ENCODE measurements around the gene FAM114A1.

The FAM114A1 gene

GRCh38 chr4:38891051-38891983 lies 23.7 kb downstream of the FAM114A1 start:
- TF ChIP-seq CTCF (IDR thresholded peaks at IDR 0.05) = no peak
- Histone ChIP-seq H3K9me3 (ENCODE audit: control insufficient read depth, low read length) (no peaks in the 10 kb centered on the region), H3K36me3 (ENCODE audit: control insufficient read depth, insufficient read depth, low read length) (no peaks in the 10 kb centered on the region), H3K4me3 (ENCODE audit: low read depth, low read length) (no peak overlapping the region), H3K79me2 (no peaks in the 10 kb centered on the region), H3K4me2 (ENCODE audit: low read length) (no peak overlapping the region), H3K4me1 (no peaks in the 10 kb centered on the region), H3K9ac (no peak overlapping the region), H3K27ac (no peak overlapping the region), H2AFZ (no peak overlapping the region), H3K27me3 (ENCODE audit: control insufficient read depth, insufficient read depth, low read length) (no peaks in the 10 kb centered on the region)

- H3K4me3 ChIP-seq (ENCODE audit: low read depth, low read length) = no peak overlapping the region
- no peaks in the 10 kb centered on the region for H3K79me2 ChIP-seq
- H3K27me3 ChIP-seq (ENCODE audit: control insufficient read depth, insufficient read depth, low read length) = no peaks in the 10 kb centered on the region
- no peaks in the 10 kb centered on the region for H3K4me1 ChIP-seq
- H3K9me3 ChIP-seq (ENCODE audit: control insufficient read depth, low read length) = no peaks in the 10 kb centered on the region
- no peaks in the 10 kb centered on the region for H3K36me3 ChIP-seq (ENCODE audit: control insufficient read depth, insufficient read depth, low read length)
- no peak for TF ChIP-seq CTCF (IDR thresholded peaks at IDR 0.05)
- no peak overlapping the region for H2AFZ ChIP-seq
- H3K4me2 ChIP-seq (ENCODE audit: low read length) = no peak overlapping the region
- no peak overlapping the region for H3K9ac ChIP-seq
- no peak overlapping the region for H3K27ac ChIP-seq
Measured at GRCh38 chr4:38894322-38894982, 26.8 kb downstream of the FAM114A1 start.

- Histone ChIP-seq H3K27ac (no peak overlapping the region), H3K36me3 (ENCODE audit: control insufficient read depth, insufficient read depth, low read length) (no peaks in the 10 kb centered on the region)
Measured at GRCh38 chr4:38896940-38897339, 29.3 kb downstream of the FAM114A1 start.

GRCh38 chr4:38898245-38898644 lies 30.6 kb downstream of the FAM114A1 start:
- H3K27me3 ChIP-seq (ENCODE audit: control insufficient read depth, insufficient read depth, low read length) = no peaks in the 10 kb centered on the region
- no peak overlapping the region for H3K4me2 ChIP-seq (ENCODE audit: low read length)
- H3K9me3 ChIP-seq (ENCODE audit: control insufficient read depth, low read length) = no peaks in the 10 kb centered on the region
- H3K4me1 ChIP-seq = no peaks in the 10 kb centered on the region
- no peak overlapping the region for H3K4me3 ChIP-seq (ENCODE audit: low read depth, low read length)
- no peaks in the 10 kb centered on the region for H3K36me3 ChIP-seq (ENCODE audit: control insufficient read depth, insufficient read depth, low read length)
- no peak overlapping the region for H2AFZ ChIP-seq
- H3K79me2 ChIP-seq = no peaks in the 10 kb centered on the region
- TF ChIP-seq CTCF (IDR thresholded peaks at IDR 0.05) = no peak
- H3K9ac ChIP-seq = no peak overlapping the region
- no peak overlapping the region for H3K27ac ChIP-seq

More at GRCh38 chr4:38896940-38897339, 29.3 kb downstream of the FAM114A1 start:
- Histone ChIP-seq H3K79me2 (no peaks in the 10 kb centered on the region), H2AFZ (no peak overlapping the region), H3K27me3 (ENCODE audit: control insufficient read depth, insufficient read depth, low read length) (no peaks in the 10 kb centered on the region), H3K4me1 (no peaks in the 10 kb centered on the region), H3K9ac (no peak overlapping the region), H3K4me2 (ENCODE audit: low read length) (no peak overlapping the region), H3K9me3 (ENCODE audit: control insufficient read depth, low read length) (no peaks in the 10 kb centered on the region), H3K4me3 (ENCODE audit: low read depth, low read length) (no peak overlapping the region)
- no peak for TF ChIP-seq CTCF (IDR thresholded peaks at IDR 0.05)
